SK-N-SH treated with all-trans-retinoic acid at 6 μM for 48 hours (cell line): Measurements from ENCODE around the gene PPP1R1B.

Experiments
- ISL1 ChIP-seq: fragments of 250-450 bp; sonication (Bioruptor Pico); IDR thresholded peaks from 2 replicates; pipeline ENCODE4 v2.1.2; 2022; ENCODE audit warnings: mild to moderate bottlenecking, moderate library complexity
- OSR1 ChIP-seq: fragments of 250-450 bp; sonication (Bioruptor Pico); IDR thresholded peaks from 2 replicates; pipeline ENCODE4 v1.8.0; 2022; ENCODE audit warnings: moderate library complexity, mild to moderate bottlenecking, inconsistent platforms
- TOX ChIP-seq: fragments of 250-450 bp; sonication (Bioruptor Pico); IDR thresholded peaks from 2 replicates; pipeline ENCODE4 v1.8.0; 2021; ENCODE audit warnings: mild to moderate bottlenecking, moderate library complexity, borderline replicate concordance
- ZFP30 ChIP-seq: fragments of 450-650 bp; formaldehyde crosslinking; IDR thresholded peaks from 2 replicates; pipeline ENCODE4 v1.5.0; 2022; ENCODE audit warnings: mild to moderate bottlenecking, moderate library complexity
- ZNF70 ChIP-seq: fragments of 450-650 bp; formaldehyde crosslinking; IDR thresholded peaks from 2 replicates; pipeline ENCODE4 v1.5.0; 2020; ENCODE audit warnings: mild to moderate bottlenecking, moderate library complexity

- TF ChIP-seq ISL1 (CRISPR knock-in tag): no peak
- TF ChIP-seq TOX (CRISPR knock-in tag): no peak
- no peak for TF ChIP-seq ZFP30 (CRISPR knock-in tag)
- no peak for TF ChIP-seq ZNF70
- TF ChIP-seq OSR1 (CRISPR knock-in tag): no peak
Measured at GRCh38 chr17:39599004-39599664, 27.6 kb upstream of the PPP1R1B start.
